ENCODE measurements around the gene TNIP2.

The TNIP2 gene

GRCh38 chr4:2796849-2797544 lies 40.9 kb upstream of the TNIP2 start:
- no peak for TF ChIP-seq CTCF (IDR thresholded peaks at IDR 0.05; ENCODE audit: insufficient read depth, missing control alignments)
- FAIRE-seq: no peak
- no peak for DNase-seq (ENCODE audit: insufficient read length, low spot score)

- DNase-seq (ENCODE audit: insufficient read length, low spot score) (no peak), FAIRE-seq (no peak)
- no peak for TF ChIP-seq CTCF (IDR thresholded peaks at IDR 0.05; ENCODE audit: insufficient read depth, missing control alignments)
Measured at GRCh38 chr4:2795893-2796848, 40.0 kb upstream of the TNIP2 start.

GRCh38 chr4:2795300-2795892 lies 39.3 kb upstream of the TNIP2 start:
- TF ChIP-seq CTCF (IDR thresholded peaks at IDR 0.05; ENCODE audit: insufficient read depth, missing control alignments): no peak
- no peak for FAIRE-seq
- no peak for DNase-seq (ENCODE audit: insufficient read length, low spot score)

- FAIRE-seq: no peak
Measured at GRCh38 chr4:2794486-2795299, 38.6 kb upstream of the TNIP2 start.

GRCh38 chr4:2793586-2794485 lies 37.7 kb upstream of the TNIP2 start:
- DNase-seq (ENCODE audit: insufficient read length, low spot score): no peak
- no peak for FAIRE-seq
- TF ChIP-seq CTCF (IDR thresholded peaks at IDR 0.05; ENCODE audit: insufficient read depth, missing control alignments): no peak

More at GRCh38 chr4:2794486-2795299, 38.6 kb upstream of the TNIP2 start:
- TF ChIP-seq CTCF (IDR thresholded peaks at IDR 0.05; ENCODE audit: insufficient read depth, missing control alignments): no peak
- DNase-seq (ENCODE audit: insufficient read length, low spot score): no peak

All from D721Med (cell line).